VCaP (cell line): ENCODE measurements around the gene KRTAP1-1.

Source experiments
- H3K27ac ChIP-seq: fragments of 450-650 bp; 2 replicates; pipeline ENCODE4 v1.5.1; 2017
- CTCF ChIP-seq: fragments of 450-650 bp; conservative IDR thresholded peaks from 2 replicates; pipeline ENCODE4 v1.5.1; 2017; ENCODE audit warnings: mild to moderate bottlenecking, moderate library complexity

KRTAP1-1 gene

GRCh38 chr17:40992666-40993065 is 48.6 kb downstream of the KRTAP1-1 start:
- H3K27ac ChIP-seq, result no peak overlapping the region
- TF ChIP-seq CTCF, result no peak
